ENCODE results near the gene CNNM2.
"Not testable (repeated sequence)": the region's sequence is repeated elsewhere in the genome, so short reads cannot be mapped to it uniquely, and the experiment has no call there.

The CNNM2 gene

GRCh38 chr10:102959360-102959759, 41.3 kb downstream of the CNNM2 start:
- Histone ChIP-seq H3K36me3 (ENCODE audit: insufficient read depth, insufficient read length, low read length) (no peaks in the 10 kb centered on the region), H3K4me3 (ENCODE audit: insufficient read length, low read depth) (no peak overlapping the region), H3K9me3 (ENCODE audit: insufficient read depth, low read length) (no peaks in the 10 kb centered on the region), H3K27me3 (ENCODE audit: insufficient read depth, insufficient read length) (no peaks in the 10 kb centered on the region), H3K4me1 (ENCODE audit: insufficient read depth, insufficient read length) (no peaks in the 10 kb centered on the region), H3K9ac (ENCODE audit: insufficient read length, low read depth) (no peak overlapping the region)
- TF ChIP-seq SUZ12 (IDR thresholded peaks at IDR 0.05; ENCODE audit: extremely low read depth, insufficient read depth, insufficient read length) (no peak), ZNF274 (IDR thresholded peaks at IDR 0.05; ENCODE audit: low read depth, low read length) (no peak), YY1 (IDR thresholded peaks at IDR 0.05; ENCODE audit: insufficient read depth, insufficient read length) (no peak)
- no peak for DNase-seq (ENCODE audit: low read depth, low spot score)

- H3K4me3 ChIP-seq (ENCODE audit: insufficient read length, low read depth) = no peak overlapping the region
- TF ChIP-seq SUZ12 (IDR thresholded peaks at IDR 0.05; ENCODE audit: extremely low read depth, insufficient read depth, insufficient read length) = no peak
- DNase-seq (ENCODE audit: low read depth, low spot score) = no peak
These were observed 42.1 kb downstream of the CNNM2 start for GRCh38 chr10:102960157-102960556.

GRCh38 chr10:102962267-102962666, 44.2 kb downstream of the CNNM2 start:
- no peak overlapping the region for H3K9ac ChIP-seq (ENCODE audit: insufficient read length, low read depth)
- no peaks in the 10 kb centered on the region for H3K9me3 ChIP-seq (ENCODE audit: insufficient read depth, low read length)
- H3K4me3 ChIP-seq (ENCODE audit: insufficient read length, low read depth) = no peak overlapping the region
- TF ChIP-seq YY1 (IDR thresholded peaks at IDR 0.05; ENCODE audit: insufficient read depth, insufficient read length) (no peak), SUZ12 (IDR thresholded peaks at IDR 0.05; ENCODE audit: extremely low read depth, insufficient read depth, insufficient read length) (no peak), ZNF274 (IDR thresholded peaks at IDR 0.05; ENCODE audit: low read depth, low read length) (no peak)
- H3K4me1 ChIP-seq (ENCODE audit: insufficient read depth, insufficient read length) = no peaks in the 10 kb centered on the region
- DNase-seq (ENCODE audit: low read depth, low spot score) = no peak
- H3K36me3 ChIP-seq (ENCODE audit: insufficient read depth, insufficient read length, low read length) = no peaks in the 10 kb centered on the region
- no peaks in the 10 kb centered on the region for H3K27me3 ChIP-seq (ENCODE audit: insufficient read depth, insufficient read length)

More at GRCh38 chr10:102960157-102960556, 42.1 kb downstream of the CNNM2 start:
- Histone ChIP-seq H3K4me1 (ENCODE audit: insufficient read depth, insufficient read length) (no peaks in the 10 kb centered on the region), H3K9ac (ENCODE audit: insufficient read length, low read depth) (no peak overlapping the region), H3K36me3 (ENCODE audit: insufficient read depth, insufficient read length, low read length) (no peaks in the 10 kb centered on the region), H3K27me3 (ENCODE audit: insufficient read depth, insufficient read length) (no peaks in the 10 kb centered on the region), H3K9me3 (ENCODE audit: insufficient read depth, low read length) (no peaks in the 10 kb centered on the region)

- H3K4me3 ChIP-seq (ENCODE audit: insufficient read length, low read depth) = no peak overlapping the region
- H3K9ac ChIP-seq (ENCODE audit: insufficient read length, low read depth) = no peak overlapping the region
- no peaks in the 10 kb centered on the region for H3K27me3 ChIP-seq (ENCODE audit: insufficient read depth, insufficient read length)
- H3K9me3 ChIP-seq (ENCODE audit: insufficient read depth, low read length) = no peaks in the 10 kb centered on the region
- no peaks in the 10 kb centered on the region for H3K36me3 ChIP-seq (ENCODE audit: insufficient read depth, insufficient read length, low read length)
- TF ChIP-seq SUZ12 (IDR thresholded peaks at IDR 0.05; ENCODE audit: extremely low read depth, insufficient read depth, insufficient read length) = no peak
- TF ChIP-seq YY1 (IDR thresholded peaks at IDR 0.05; ENCODE audit: insufficient read depth, insufficient read length) = no peak
- no peak for TF ChIP-seq ZNF274 (IDR thresholded peaks at IDR 0.05; ENCODE audit: low read depth, low read length)
- no peaks in the 10 kb centered on the region for H3K4me1 ChIP-seq (ENCODE audit: insufficient read depth, insufficient read length)
- DNase-seq (ENCODE audit: low read depth, low spot score) = no peak
These were observed 45.1 kb downstream of the CNNM2 start for GRCh38 chr10:102962951-102963755.

GRCh38 chr10:102963756-102964025, 45.6 kb downstream of the CNNM2 start:
- Histone ChIP-seq H3K9me3 (ENCODE audit: insufficient read depth, low read length) (no peaks in the 10 kb centered on the region), H3K36me3 (ENCODE audit: insufficient read depth, insufficient read length, low read length) (no peaks in the 10 kb centered on the region), H3K27me3 (ENCODE audit: insufficient read depth, insufficient read length) (no peaks in the 10 kb centered on the region), H3K9ac (ENCODE audit: insufficient read length, low read depth) (no peak overlapping the region), H3K4me3 (ENCODE audit: insufficient read length, low read depth) (no peak overlapping the region), H3K4me1 (ENCODE audit: insufficient read depth, insufficient read length) (no peaks in the 10 kb centered on the region)
- no peak for TF ChIP-seq YY1 (IDR thresholded peaks at IDR 0.05; ENCODE audit: insufficient read depth, insufficient read length)
- TF ChIP-seq SUZ12 (IDR thresholded peaks at IDR 0.05; ENCODE audit: extremely low read depth, insufficient read depth, insufficient read length) = no peak
- TF ChIP-seq ZNF274 (IDR thresholded peaks at IDR 0.05; ENCODE audit: low read depth, low read length) = no peak
- no peak for DNase-seq (ENCODE audit: low read depth, low spot score)

- not testable (repeated sequence) for H3K36me3 ChIP-seq (ENCODE audit: insufficient read depth, insufficient read length, low read length)
These were observed 46.0 kb downstream of the CNNM2 start for GRCh38 chr10:102964064-102964463.

GRCh38 chr10:102964713-102965112, 46.6 kb downstream of the CNNM2 start:
- no peaks in the 10 kb centered on the region for H3K36me3 ChIP-seq (ENCODE audit: insufficient read depth, insufficient read length, low read length)

More at GRCh38 chr10:102964064-102964463, 46.0 kb downstream of the CNNM2 start:
- not testable (repeated sequence) for H3K27me3 ChIP-seq (ENCODE audit: insufficient read depth, insufficient read length); H3K9ac ChIP-seq (ENCODE audit: insufficient read length, low read depth); DNase-seq (ENCODE audit: low read depth, low spot score); H3K4me1 ChIP-seq (ENCODE audit: insufficient read depth, insufficient read length); H3K9me3 ChIP-seq (ENCODE audit: insufficient read depth, low read length); H3K4me3 ChIP-seq (ENCODE audit: insufficient read length, low read depth)

More at GRCh38 chr10:102964713-102965112, 46.6 kb downstream of the CNNM2 start:
- no peaks in the 10 kb centered on the region for H3K4me1 ChIP-seq (ENCODE audit: insufficient read depth, insufficient read length)
- H3K9me3 ChIP-seq (ENCODE audit: insufficient read depth, low read length) = no peaks in the 10 kb centered on the region
- DNase-seq (ENCODE audit: low read depth, low spot score) = no peak
- no peak overlapping the region for H3K9ac ChIP-seq (ENCODE audit: insufficient read length, low read depth)
- H3K27me3 ChIP-seq (ENCODE audit: insufficient read depth, insufficient read length) = no peaks in the 10 kb centered on the region
- no peak for TF ChIP-seq ZNF274 (IDR thresholded peaks at IDR 0.05; ENCODE audit: low read depth, low read length)
- TF ChIP-seq YY1 (IDR thresholded peaks at IDR 0.05; ENCODE audit: insufficient read depth, insufficient read length) = no peak
- no peak overlapping the region for H3K4me3 ChIP-seq (ENCODE audit: insufficient read length, low read depth)
